HepG2 (cell line): ENCODE data around the gene PIP5K1C. TPM values are rescaled to one million over a fixed set of nuclear protein-coding genes. Genes with fewer than 3 reads are reported as not detected.

Source experiments
- ARNT ChIP-seq: fragments of 450-650 bp; IDR thresholded peaks from 2 replicates; pipeline ENCODE4 v1.6.1; 2017
- HNRNPUL1 ChIP-seq: fragments of 200-400 bp; formaldehyde crosslinking; IDR thresholded peaks from 2 replicates; pipeline ENCODE4 v1.6.1; 2017; ENCODE audit warnings: low read depth, mild to moderate bottlenecking, low read length, moderate library complexity
- RELA ChIP-seq: sonication (generic); formaldehyde crosslinking; IDR thresholded peaks from 2 replicates; pipeline ENCODE4 v1.4.0; 2020; ENCODE audit warnings: missing genetic modification reagents
- ZNF234 ChIP-seq: sonication (generic); formaldehyde crosslinking; conservative IDR thresholded peaks from 2 replicates; pipeline ENCODE4 v1.5.1; 2020; ENCODE audit warnings: mild to moderate bottlenecking, missing genetic modification reagents
- ZNF607 ChIP-seq: sonication (generic); formaldehyde crosslinking; IDR thresholded peaks from 2 replicates; pipeline ENCODE4 v1.5.1; 2020; ENCODE audit warnings: missing genetic modification reagents, mild to moderate bottlenecking, borderline replicate concordance
- ZNF670 ChIP-seq: sonication (generic); formaldehyde crosslinking; IDR thresholded peaks from 2 replicates; pipeline ENCODE4 v1.8.0; 2022; ENCODE audit warnings: mild to moderate bottlenecking, missing genetic modification reagents, borderline replicate concordance
- ZNF75D ChIP-seq: sonication (generic); formaldehyde crosslinking; IDR thresholded peaks from 2 replicates; pipeline ENCODE4 v1.8.1; 2023; ENCODE audit warnings: missing genetic modification reagents, mild to moderate bottlenecking, borderline replicate concordance
- ZSCAN9 ChIP-seq: IDR thresholded peaks from 2 replicates; pipeline ENCODE4 v1.6.1; 2016; ENCODE audit warnings: borderline replicate concordance
- polyA plus RNA-seq, 8 experiments: library from polyadenylated mRNA; depleted of rRNA in 3 of 8; stranded (reverse) in 7 of 8; unstranded in 1 of 8; fragments of >200 nt; fragmentation: Illumina TruSeq in 4 of 8; extraction: Trizol in 4 of 8; gene quantifications; 2 replicates each; pipeline versions ENCODE4 v1.2.1 to v1.2.3, GENCODE V29; 2011 to 2016; ENCODE audit warnings: low read depth in 4 of 8, missing spikeins in 1 of 8, mixed read lengths in 1 of 8; ENCODE audit not compliant: insufficient read depth in 1 of 8
- total RNA-seq, 5 experiments: library from RNA; depleted of rRNA; stranded (reverse); fragments of >200 nt; fragmentation: Illumina TruSeq; extraction: Trizol; gene quantifications; 2 replicates each; pipeline ENCODE4 v1.2.3, GENCODE V29; 2016; ENCODE audit warnings: low read depth in 1 of 5
- TF ChIP-seq, protein P1 (sequence below): sonication (generic); formaldehyde crosslinking; IDR thresholded peaks from 2 replicates; pipeline ENCODE4 v1.5.0; 2020; ENCODE audit warnings: mild to moderate bottlenecking, missing genetic modification reagents, borderline replicate concordance
- TF ChIP-seq, protein P2 (sequence below): sonication (generic); formaldehyde crosslinking; conservative IDR thresholded peaks from 2 replicates; pipeline ENCODE4 v1.8.0; 2022; ENCODE audit warnings: mild to moderate bottlenecking, moderate library complexity, missing genetic modification reagents
- TF ChIP-seq, protein P3 (sequence below): IDR thresholded peaks from 2 replicates; pipeline ENCODE4 v1.6.1; 2016; ENCODE audit warnings: missing genetic modification reagents, missing compliant biosample characterization
- TF ChIP-seq, protein P4 (sequence below): sonication (generic); formaldehyde crosslinking; IDR thresholded peaks from 2 replicates; pipeline ENCODE4 v1.5.0; 2020; ENCODE audit warnings: missing genetic modification reagents

PIP5K1C gene
- total and polyA plus RNA-seq, 2 of the 13 experiments (the other 11 are each of a cell fraction or from before 2014, with no cell fraction given): 3.6 to 4.3 TPM

DNA sequence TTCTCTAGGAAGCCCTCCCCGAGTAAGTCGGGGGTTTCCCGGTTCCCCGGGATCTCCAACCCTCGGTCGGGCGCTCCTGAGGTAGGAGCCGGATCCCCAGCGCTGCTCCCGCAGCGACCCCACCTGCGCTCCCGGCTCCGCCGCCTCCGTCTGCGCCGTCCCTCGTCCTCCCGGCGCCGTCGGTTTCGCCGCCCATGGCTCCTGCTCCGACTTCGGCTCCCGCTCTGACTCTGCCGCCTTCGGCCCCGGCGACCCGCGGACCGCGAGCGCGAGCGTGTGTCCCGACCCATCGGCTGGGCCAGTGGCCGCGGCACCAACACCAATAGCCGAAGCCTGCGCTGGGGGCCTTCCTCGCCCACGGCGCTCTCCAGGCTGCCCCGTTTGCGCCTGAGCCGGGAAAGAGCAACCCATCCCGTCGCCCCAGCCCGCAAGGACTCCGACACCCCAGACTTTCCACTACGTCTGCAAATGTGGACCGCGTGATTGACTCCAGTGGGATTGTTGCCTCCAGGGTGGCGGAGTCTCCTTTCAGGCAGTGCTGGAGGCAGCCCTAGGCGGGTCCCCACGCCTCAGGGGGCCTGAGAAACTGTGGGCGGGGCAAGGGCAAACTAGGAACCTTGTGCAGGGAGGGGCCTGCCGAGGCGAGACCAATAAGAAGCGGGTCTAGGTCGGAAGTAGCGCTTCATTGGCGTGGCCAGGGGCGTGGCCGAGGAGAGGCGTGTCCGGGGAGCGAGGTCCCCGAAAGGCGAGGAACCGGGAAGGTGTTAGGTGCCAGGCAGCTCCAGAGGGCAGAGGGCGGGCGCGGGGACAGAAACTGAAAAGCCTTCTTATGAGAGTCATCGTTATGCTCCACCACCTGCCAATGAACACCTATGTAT lies 73.6 kb downstream of the PIP5K1C start, which contains the start of gene CACTIN (continued):
- TF ChIP-seq, protein P1, sequence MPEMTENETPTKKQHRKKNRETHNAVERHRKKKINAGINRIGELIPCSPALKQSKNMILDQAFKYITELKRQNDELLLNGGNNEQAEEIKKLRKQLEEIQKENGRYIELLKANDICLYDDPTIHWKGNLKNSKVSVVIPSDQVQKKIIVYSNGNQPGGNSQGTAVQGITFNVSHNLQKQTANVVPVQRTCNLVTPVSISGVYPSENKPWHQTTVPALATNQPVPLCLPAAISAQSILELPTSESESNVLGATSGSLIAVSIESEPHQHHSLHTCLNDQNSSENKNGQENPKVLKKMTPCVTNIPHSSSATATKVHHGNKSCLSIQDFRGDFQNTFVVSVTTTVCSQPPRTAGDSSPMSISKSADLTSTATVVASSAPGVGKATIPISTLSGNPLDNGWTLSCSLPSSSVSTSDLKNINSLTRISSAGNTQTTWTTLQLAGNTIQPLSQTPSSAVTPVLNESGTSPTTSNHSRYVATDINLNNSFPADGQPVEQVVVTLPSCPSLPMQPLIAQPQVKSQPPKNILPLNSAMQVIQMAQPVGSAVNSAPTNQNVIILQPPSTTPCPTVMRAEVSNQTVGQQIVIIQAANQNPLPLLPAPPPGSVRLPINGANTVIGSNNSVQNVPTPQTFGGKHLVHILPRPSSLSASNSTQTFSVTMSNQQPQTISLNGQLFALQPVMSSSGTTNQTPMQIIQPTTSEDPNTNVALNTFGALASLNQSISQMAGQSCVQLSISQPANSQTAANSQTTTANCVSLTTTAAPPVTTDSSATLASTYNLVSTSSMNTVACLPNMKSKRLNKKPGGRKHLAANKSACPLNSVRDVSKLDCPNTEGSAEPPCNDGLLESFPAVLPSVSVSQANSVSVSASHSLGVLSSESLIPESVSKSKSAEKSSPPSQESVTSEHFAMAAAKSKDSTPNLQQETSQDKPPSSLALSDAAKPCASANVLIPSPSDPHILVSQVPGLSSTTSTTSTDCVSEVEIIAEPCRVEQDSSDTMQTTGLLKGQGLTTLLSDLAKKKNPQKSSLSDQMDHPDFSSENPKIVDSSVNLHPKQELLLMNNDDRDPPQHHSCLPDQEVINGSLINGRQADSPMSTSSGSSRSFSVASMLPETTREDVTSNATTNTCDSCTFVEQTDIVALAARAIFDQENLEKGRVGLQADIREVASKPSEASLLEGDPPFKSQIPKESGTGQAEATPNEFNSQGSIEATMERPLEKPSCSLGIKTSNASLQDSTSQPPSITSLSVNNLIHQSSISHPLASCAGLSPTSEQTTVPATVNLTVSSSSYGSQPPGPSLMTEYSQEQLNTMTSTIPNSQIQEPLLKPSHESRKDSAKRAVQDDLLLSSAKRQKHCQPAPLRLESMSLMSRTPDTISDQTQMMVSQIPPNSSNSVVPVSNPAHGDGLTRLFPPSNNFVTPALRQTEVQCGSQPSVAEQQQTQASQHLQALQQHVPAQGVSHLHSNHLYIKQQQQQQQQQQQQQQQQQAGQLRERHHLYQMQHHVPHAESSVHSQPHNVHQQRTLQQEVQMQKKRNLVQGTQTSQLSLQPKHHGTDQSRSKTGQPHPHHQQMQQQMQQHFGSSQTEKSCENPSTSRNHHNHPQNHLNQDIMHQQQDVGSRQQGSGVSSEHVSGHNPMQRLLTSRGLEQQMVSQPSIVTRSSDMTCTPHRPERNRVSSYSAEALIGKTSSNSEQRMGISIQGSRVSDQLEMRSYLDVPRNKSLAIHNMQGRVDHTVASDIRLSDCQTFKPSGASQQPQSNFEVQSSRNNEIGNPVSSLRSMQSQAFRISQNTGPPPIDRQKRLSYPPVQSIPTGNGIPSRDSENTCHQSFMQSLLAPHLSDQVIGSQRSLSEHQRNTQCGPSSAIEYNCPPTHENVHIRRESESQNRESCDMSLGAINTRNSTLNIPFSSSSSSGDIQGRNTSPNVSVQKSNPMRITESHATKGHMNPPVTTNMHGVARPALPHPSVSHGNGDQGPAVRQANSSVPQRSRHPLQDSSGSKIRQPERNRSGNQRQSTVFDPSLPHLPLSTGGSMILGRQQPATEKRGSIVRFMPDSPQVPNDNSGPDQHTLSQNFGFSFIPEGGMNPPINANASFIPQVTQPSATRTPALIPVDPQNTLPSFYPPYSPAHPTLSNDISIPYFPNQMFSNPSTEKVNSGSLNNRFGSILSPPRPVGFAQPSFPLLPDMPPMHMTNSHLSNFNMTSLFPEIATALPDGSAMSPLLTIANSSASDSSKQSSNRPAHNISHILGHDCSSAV (CRISPR knock-in tag): peak; percentile 75; the same call in 1 of the 2 replicates
- TF ChIP-seq ARNT (no peak), ZSCAN9 (CRISPR knock-in tag) (peak; percentile 77), HNRNPUL1 (no peak), ZNF234 (CRISPR knock-in tag) (0 out of 2 replicates have a peak, but pooled peaks have one; percentile 74), ZNF607 (CRISPR knock-in tag) (no peak; the same call in none of the 2 replicates), ZNF670 (CRISPR knock-in tag) (0 out of 2 replicates have a peak, but pooled peaks have one; percentile 36), ZNF75D (CRISPR knock-in tag) (0 out of 2 replicates have a peak, but pooled peaks have one; percentile 68), RELA (CRISPR knock-in tag) (no peak)
- TF ChIP-seq, protein P2, sequence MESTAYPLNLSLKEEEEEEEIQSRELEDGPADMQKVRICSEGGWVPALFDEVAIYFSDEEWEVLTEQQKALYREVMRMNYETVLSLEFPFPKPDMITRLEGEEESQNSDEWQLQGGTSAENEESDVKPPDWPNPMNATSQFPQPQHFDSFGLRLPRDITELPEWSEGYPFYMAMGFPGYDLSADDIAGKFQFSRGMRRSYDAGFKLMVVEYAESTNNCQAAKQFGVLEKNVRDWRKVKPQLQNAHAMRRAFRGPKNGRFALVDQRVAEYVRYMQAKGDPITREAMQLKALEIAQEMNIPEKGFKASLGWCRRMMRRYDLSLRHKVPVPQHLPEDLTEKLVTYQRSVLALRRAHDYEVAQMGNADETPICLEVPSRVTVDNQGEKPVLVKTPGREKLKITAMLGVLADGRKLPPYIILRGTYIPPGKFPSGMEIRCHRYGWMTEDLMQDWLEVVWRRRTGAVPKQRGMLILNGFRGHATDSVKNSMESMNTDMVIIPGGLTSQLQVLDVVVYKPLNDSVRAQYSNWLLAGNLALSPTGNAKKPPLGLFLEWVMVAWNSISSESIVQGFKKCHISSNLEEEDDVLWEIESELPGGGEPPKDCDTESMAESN (CRISPR knock-in tag): peak; percentile 79
- TF ChIP-seq, protein P3, sequence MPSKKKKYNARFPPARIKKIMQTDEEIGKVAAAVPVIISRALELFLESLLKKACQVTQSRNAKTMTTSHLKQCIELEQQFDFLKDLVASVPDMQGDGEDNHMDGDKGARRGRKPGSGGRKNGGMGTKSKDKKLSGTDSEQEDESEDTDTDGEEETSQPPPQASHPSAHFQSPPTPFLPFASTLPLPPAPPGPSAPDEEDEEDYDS (CRISPR knock-in tag): peak; percentile 87
- TF ChIP-seq, protein P4, sequence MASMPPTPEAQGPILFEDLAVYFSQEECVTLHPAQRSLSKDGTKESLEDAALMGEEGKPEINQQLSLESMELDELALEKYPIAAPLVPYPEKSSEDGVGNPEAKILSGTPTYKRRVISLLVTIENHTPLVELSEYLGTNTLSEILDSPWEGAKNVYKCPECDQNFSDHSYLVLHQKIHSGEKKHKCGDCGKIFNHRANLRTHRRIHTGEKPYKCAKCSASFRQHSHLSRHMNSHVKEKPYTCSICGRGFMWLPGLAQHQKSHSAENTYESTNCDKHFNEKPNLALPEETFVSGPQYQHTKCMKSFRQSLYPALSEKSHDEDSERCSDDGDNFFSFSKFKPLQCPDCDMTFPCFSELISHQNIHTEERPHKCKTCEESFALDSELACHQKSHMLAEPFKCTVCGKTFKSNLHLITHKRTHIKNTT: no peak
